G401.6 (cell line): Measurements from ENCODE around the gene COL28A1.

Source experiments
- FAIRE-seq: peaks from 2 replicates; lab custom pipeline; 2012; peaks lifted over from hg19 to GRCh38; lab: Jason Lieb, UNC

COL28A1 gene

GRCh38 chr7:7535691-7536090, at the start of gene COL28A1:
Gene COL28A1 (minus strand): TSS chr7:7535873. CDS start chr7:7532875, 2,998 bp downstream.
- FAIRE-seq, result no peak

GRCh38 chr7:7584653-7585052, 49.0 kb upstream of the COL28A1 start:
- peak; percentile 95 for FAIRE-seq

- FAIRE-seq, result no peak
These were observed 48.1 kb upstream of the COL28A1 start for GRCh38 chr7:7583731-7584130.

GRCh38 chr7:7582596-7582995, 46.9 kb upstream of the COL28A1 start:
- FAIRE-seq, result no peak

GRCh38 chr7:7581531-7582179, 46.0 kb upstream of the COL28A1 start:
- FAIRE-seq, result no peak

GRCh38 chr7:7579638-7580037, 44.0 kb upstream of the COL28A1 start:
- FAIRE-seq, result no peak

- FAIRE-seq, result peak; percentile 48
These were observed 42.2 kb upstream of the COL28A1 start for GRCh38 chr7:7577888-7578287.

- no peak for FAIRE-seq
These were observed 40.7 kb upstream of the COL28A1 start for GRCh38 chr7:7576344-7576743.

- FAIRE-seq, result no peak
These were observed 38.0 kb upstream of the COL28A1 start for GRCh38 chr7:7573701-7574100.

GRCh38 chr7:7570584-7570983, 34.9 kb upstream of the COL28A1 start:
- no peak for FAIRE-seq

GRCh38 chr7:7569615-7570014, 33.9 kb upstream of the COL28A1 start:
- FAIRE-seq, result no peak

- no peak for FAIRE-seq
These were observed 33.4 kb upstream of the COL28A1 start for GRCh38 chr7:7569081-7569527.

GRCh38 chr7:7568553-7568952, 32.9 kb upstream of the COL28A1 start:
- FAIRE-seq, result no peak

GRCh38 chr7:7567898-7568531, 32.3 kb upstream of the COL28A1 start:
- FAIRE-seq, result peak; percentile 57

GRCh38 chr7:7566651-7567611, 31.3 kb upstream of the COL28A1 start, which contains the start of gene MIOS:
Gene MIOS (plus strand): TSS chr7:7566884. CDS start chr7:7572476, 5,592 bp downstream.
- no peak for FAIRE-seq

GRCh38 chr7:7565746-7566650, 30.3 kb upstream of the COL28A1 start:
- no peak for FAIRE-seq

- no peak for FAIRE-seq
These were observed 29.5 kb upstream of the COL28A1 start for GRCh38 chr7:7565018-7565680.

GRCh38 chr7:7564323-7564780, 28.7 kb upstream of the COL28A1 start:
- no peak for FAIRE-seq

- FAIRE-seq, result no peak
These were observed 28.1 kb upstream of the COL28A1 start for GRCh38 chr7:7563813-7564212.

- FAIRE-seq, result no peak
These were observed 27.6 kb upstream of the COL28A1 start for GRCh38 chr7:7563269-7563668.

GRCh38 chr7:7562736-7563135, 27.1 kb upstream of the COL28A1 start:
- no peak for FAIRE-seq
